NT2/D1 (cell line): ENCODE results near the gene DLG2.

Experiments used
- SUZ12 ChIP-seq: IDR thresholded peaks from 2 replicates; pipeline ENCODE4 v1.6.1; 2011; ENCODE audit not compliant: insufficient read length, insufficient read depth; ENCODE audit errors: extremely low read depth
- ZNF274 ChIP-seq: IDR thresholded peaks from 2 replicates; pipeline ENCODE4 v1.6.1; 2011; ENCODE audit warnings: mild to moderate bottlenecking, low read depth, low read length

GRCh38 chr11:84295815-84296214 is 1331.3 kb downstream of the DLG2 start:
- TF ChIP-seq SUZ12 (no peak), ZNF274 (no peak)
